Suppressor macrophage treated with lipopolysaccharide for 1 hour (primary cell): ENCODE results near the gene BAG5.
"Not testable (repeated sequence)": the region's sequence is repeated elsewhere in the genome, so short reads cannot be mapped to it uniquely, and the experiment has no call there.

ENCODE experiments used
- DNase-seq, 3 donors: peaks; one replicate each; pipeline ENCODE4 v3.0.0-alpha.2; 2020 to 2022

Gene BAG5, protein sequence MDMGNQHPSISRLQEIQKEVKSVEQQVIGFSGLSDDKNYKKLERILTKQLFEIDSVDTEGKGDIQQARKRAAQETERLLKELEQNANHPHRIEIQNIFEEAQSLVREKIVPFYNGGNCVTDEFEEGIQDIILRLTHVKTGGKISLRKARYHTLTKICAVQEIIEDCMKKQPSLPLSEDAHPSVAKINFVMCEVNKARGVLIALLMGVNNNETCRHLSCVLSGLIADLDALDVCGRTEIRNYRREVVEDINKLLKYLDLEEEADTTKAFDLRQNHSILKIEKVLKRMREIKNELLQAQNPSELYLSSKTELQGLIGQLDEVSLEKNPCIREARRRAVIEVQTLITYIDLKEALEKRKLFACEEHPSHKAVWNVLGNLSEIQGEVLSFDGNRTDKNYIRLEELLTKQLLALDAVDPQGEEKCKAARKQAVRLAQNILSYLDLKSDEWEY

DNA sequence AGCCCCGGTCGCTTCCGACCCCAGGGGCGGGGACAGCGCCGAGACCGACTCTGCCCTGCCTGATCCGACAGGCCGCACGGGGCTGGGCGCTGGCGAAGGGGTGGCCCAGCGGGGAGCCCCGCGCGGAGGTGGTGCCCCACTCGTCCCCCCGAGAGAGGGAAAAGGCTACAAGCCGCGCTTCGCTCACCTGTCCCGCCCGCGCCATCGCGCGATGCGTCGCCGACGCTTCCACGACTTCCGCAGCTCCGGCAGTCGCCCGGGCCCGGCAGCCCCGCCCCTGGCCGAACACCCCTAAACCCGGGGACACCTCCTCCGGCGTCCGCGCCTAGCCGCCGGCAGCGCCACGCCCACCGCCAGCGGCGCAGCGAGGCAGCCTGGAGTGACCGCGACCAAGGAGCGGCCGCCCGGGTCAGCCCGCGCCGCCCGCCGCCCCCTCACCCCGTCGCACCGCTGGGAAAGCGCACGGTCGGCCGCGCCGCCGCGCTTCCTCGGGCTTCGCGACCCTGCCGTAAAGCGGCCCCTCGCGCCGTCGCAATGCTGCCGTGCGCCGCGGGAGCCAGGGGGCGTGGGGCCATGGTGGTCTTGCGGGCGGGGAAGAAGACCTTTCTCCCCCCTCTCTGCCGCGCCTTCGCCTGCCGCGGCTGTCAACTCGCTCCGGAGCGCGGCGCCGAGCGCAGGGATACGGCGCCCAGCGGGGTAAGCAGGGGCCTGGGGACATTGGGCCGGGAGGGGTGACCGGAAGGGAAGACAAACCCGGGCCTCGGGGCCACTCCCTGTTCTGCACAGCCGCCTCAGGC, at the start of gene BAG5, which contains the start of gene COA8:
Gene BAG5 (minus strand): TSS at position 229 of the 797 bp plus-strand sequence. CDS start 1,493 bp downstream, outside the sequence.
Gene COA8 (plus strand): TSS at position 532 of the 797 bp plus-strand sequence. CDS start 42 bp downstream, at position 574.
- peak; percentile 87 to 95 (median 91) for DNase-seq

DNA sequence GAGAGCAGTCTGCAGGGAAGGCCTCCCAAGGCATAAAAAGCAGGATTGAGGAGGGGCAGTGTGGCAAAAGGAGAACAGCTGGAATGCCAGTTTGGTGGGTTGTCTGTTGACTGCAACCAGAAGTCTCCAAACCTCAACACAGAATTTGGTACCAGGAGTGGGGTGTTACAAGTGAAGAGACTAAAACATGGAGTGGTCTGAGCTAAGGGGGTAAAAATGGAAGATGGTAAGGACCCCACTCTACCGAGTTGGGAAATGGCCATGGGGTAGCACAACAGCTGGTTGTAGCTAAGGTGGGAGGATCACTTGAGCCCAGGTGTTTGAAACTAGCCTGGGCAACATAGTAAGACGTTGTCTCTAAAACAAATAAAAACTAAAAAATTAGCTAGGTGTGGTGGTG, 48.8 kb upstream of the BAG5 start:
- DNase-seq: no peak

GRCh38 chr14:103609081-103609480, 46.6 kb upstream of the BAG5 start:
- not testable (repeated sequence) for DNase-seq

DNA sequence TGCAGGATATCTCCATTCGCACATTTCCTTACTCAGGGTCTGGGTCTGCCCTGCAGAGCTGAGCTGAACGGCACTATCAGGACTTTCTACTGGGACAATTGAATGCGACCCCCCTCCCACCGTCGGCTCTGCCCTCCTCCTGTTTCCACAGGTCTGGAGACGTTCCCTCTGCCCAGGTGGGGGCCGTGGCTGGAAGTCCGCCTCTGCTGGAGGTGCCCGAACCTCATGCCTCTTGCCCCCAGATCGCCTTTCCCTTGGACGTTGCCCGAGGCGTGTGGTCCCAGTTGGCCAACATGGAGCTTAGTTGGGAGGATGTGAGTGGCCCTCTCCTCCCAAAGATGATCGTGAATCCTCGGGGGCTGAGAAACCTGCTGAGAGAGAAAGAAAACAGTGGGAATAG, 45.4 kb upstream of the BAG5 start:
- no peak for DNase-seq

DNA sequence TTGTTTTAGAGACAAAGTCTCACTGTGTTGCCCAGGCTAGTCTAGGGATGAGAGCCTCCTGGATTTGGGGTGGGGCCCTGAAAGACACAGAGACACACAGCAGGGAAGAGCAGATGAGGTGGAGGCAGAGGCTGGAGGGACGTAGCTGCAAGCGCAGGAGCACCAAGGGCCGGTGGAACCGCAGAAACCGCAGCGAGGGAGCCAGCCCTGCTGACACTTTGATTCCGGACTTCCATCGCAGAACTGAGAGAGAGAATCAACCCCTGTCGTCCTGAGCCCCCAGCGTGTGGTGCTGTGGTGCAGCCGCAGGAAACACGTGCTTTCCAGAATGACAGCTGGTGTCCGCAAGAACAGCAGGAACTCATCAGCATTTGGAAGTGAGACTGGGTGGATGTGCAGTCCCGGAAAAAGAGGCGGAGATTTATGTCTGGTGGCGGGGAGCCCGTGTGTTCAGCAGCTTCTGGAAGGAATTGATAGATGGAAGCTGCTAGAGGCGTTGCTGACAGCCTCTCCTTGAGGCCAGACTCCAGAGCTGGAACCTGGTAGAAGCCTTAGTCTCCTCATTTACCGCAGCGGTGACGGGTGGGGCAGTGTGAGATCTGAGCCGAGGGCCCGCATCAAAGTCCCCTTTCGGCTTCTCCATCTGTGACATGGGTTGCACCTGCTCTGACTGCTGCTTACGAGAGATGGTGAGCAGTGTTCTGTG, 44.7 kb upstream of the BAG5 start:
- DNase-seq: peak; percentile 76 to 78 (median 77)

- DNase-seq: no peak
Observed at GRCh38 chr14:103604620-103605019, 42.2 kb upstream of the BAG5 start.

GRCh38 chr14:103600503-103600902, 38.0 kb upstream of the BAG5 start:
- no peak for DNase-seq

DNA sequence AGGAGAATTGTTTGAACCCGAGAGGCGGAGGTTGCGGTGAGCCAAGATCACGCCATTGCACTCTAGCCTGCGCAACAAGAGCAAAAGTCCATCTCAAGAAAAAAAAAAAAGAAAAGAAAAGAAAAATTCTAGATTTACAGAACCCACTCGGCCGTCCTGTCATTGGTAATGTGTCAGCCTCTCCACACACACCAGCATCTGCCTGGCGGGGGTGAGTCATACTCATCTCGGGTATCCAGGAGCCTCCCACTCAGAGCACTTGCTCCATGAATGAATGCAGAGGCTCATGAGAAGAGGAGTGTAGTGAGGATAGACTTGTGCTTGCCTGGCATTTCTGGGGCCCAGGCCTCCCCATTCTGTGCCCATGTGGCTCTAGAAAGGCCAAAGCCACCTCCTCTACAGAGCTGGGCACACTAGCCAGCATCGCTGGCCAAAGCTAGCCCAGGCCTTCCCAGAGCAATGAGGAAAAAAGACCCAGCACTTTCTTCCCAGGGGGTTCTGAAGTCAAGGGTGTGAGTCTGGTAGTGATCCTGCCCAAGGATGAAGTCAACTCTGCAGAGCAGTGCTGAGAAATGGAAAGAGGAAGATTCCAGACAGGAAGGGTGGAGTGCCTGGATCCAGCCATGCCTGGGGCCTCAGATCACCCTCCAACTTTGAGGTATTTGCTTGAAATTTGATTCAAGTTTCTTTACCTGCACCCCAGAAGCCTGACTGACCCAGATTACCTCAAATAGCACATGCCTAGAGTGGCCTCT, 35.3 kb upstream of the BAG5 start:
- peak; percentile 69 to 77 (median 76) for DNase-seq

GRCh38 chr14:103594265-103594664, 31.8 kb upstream of the BAG5 start:
- no peak for DNase-seq

DNA sequence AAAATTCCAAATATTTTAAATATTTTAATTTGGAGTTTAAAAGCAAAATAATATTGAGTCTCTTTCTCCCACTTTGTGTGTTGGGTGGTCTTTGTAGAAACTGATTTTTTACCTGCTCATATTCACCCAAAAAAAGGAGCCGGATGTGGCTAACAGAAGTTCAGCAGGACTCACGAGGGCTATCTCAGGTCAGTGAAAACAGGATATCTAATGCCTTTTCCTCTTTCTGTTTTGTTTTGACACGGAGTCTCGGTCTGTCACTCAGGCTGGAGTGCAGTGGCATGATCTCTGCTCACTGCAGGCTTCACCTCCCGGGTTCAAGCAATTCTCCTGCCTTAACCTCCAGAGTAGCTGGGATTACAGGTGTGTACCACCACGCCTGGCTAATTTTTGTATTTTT, 31.1 kb upstream of the BAG5 start:
- no peak for DNase-seq

GRCh38 chr14:103584326-103584915, 22.0 kb upstream of the BAG5 start:
- DNase-seq: no peak

DNA sequence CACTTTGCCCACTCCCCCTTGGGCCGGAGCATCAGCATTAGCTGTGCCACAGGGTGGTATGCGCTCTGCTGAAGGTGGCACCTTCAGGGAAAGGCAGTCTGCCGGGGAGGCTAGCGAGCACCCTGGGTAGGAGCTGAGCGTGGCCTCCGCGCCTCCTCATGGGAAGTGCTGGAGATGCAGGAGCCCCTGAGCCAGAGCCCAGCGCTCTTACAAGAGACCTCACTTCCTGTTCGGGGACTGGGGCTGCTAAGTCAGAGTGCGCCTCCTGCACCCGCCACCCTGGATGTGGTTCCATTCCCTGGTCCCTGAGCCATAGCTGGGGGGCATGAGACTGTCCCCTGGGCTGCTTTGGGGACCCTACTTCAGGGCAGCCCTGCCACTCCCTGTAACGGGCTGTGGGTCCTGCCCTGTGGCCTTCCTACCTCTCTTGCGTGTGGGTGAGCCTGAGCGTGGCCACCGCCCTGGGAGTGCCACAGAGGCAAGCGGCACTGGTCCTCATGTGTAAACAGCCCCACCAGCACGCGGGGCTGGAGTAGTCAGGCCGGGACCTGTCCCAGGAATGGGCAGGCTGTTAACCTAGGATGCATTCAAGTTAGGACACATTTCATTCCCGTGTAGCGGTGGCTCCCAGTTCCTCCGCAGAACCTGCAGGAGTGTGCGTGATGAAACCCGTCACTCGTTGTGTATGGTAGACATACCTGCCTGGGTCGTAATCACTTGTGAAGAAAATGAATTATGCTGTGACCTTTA, 19.7 kb upstream of the BAG5 start:
- DNase-seq: no peak

GRCh38 chr14:103581206-103581605, 18.7 kb upstream of the BAG5 start:
- no peak for DNase-seq

DNA sequence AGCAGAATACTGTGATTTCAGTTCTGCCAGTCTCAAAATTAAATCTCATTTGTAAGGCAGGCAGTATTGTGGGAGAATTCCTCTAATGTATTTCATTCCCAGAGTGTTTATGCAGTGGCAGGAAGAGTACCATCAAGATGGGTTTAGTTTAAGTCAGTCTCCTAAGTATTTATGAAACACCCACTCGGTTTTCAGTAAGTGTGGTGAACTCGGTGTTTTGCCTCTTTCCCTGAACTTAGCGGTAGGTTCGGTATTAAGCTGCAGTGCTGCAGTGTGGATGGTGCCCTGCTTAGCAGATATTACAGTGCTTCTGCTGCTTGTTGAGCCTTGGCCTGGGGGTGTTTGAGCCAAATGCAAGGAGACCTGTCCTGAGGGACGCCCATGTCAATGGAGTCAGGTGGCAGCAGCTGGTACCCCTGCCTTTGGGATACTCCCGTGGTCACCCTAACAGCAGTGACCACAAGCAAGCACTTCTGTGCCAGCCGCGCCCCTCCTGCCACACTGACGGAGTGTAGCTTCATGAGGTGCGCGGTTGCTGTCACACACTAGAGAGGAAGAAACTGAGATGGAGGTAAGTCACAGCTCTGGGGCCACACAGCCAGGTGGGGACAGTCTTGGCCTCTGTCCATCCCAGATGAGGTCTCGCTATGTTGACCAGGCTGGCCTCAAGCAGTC, 16.1 kb upstream of the BAG5 start:
- no peak for DNase-seq

DNA sequence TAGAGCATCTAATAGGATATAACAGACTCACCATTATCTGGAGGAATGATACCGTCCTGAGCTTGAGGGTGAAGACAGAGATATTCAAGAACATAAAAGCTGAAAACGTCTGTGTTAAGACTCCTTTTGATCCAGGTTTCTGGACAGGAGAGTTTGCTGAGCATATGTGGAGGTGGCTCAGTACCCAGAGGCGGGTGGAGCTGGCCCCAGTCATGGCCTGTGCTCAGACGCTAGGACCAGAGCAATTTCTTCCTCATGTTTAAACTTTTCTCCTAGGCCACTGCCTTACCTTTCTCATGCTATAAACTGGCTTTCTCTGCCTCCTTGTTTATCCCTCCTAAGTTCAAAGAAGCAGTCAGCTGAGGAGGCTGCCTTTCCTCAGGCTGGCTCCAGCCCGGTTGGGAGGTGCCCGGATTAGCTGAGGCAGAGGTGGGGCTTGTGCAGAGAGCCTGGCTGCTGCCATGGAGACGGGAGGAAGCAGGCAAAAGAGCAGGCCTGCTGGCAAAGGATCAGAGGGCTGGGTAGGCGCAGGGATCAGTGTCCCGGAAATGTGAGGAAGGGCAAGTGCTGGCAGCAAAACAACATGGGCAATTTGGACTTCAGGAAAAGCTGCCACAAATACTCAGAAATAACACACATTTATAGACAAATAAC, 14.0 kb upstream of the BAG5 start:
- DNase-seq: no peak

DNA sequence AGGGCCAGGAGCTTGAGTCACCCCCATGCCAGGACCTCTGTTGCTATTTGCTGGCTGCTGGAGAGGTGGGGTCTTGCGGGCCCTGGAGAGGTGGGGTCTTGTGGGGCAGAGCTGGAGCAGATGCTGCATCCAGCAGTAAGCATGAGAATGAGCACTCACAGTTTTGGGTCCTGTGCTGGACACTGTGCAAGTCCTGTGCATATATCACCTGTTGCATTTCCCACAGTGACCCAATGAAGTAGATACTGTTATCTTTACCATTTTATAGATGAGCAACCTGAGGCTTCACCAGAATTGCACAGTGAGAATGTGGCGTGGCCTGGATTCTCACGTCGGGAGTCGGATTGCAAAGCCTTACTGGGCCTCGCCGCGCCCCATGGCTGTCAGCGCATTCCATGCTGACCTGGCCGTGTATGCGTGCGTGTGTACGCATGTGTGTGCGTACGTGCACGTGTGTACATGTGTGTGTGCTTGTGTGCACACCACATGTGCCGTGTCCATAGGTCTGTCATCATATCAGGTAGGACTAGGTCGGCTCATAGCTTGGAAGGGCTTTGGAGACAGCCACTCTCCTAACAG, 12.3 kb upstream of the BAG5 start:
- DNase-seq: no peak

GRCh38 chr14:103574104-103574503, 11.6 kb upstream of the BAG5 start:
- no peak for DNase-seq

DNA sequence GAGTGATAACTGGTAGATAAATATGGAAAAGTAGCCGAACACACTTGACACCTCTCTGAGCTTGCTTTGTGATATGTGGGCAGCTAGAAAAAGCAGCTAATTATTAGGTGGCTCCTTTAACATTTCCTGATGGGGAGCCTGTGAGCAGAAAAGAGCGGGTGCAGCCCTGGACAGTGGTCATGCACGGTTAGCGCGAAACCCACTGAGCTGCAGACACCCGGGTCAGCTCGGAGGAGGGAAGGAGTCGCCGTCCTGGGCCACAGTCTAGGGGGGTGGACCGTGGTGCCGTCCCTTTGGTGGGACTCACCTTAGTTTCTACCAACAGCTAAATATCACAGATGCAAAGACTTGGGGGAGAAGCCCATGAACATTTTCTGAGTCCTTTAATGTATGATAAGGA, 7.0 kb upstream of the BAG5 start:
- no peak for DNase-seq

- DNase-seq: no peak
Observed at GRCh38 chr14:103568952-103569351, 6.5 kb upstream of the BAG5 start.
